Measurements from ENCODE around the gene JPH2.

Gene JPH2

GRCh38 chr20:44182135-44182765 lies 4.7 kb downstream of the JPH2 start:
- peaks cover 23% of the 10 kb centered on the region for H3K27me3 ChIP-seq (ENCODE audit: insufficient read depth, low read length, poor library complexity)
- no peaks in the 10 kb centered on the region for H3K79me2 ChIP-seq (ENCODE audit: insufficient read depth, low read length)
- H3K4me1 ChIP-seq (ENCODE audit: insufficient read depth, low read length), result no peaks in the 10 kb centered on the region
- no peak for DNase-seq
- H3K27ac ChIP-seq (ENCODE audit: low read length), result no peak overlapping the region
- ATAC-seq (ENCODE audit: insufficient read depth, low read depth), result no peak
- H3K4me3 ChIP-seq (ENCODE audit: low read depth in 1 of 2, low read length in 2 of 2), result no peak overlapping the region
- TF ChIP-seq CTCF (IDR thresholded peaks at IDR 0.05; ENCODE audit: borderline replicate concordance, extremely low read depth, low read length, poor library complexity, severe bottlenecking), result no peak
- no peak for TF ChIP-seq EZH2 (IDR thresholded peaks at IDR 0.05; ENCODE audit: borderline replicate concordance, low read depth, low read length, severe bottlenecking)
- H3K36me3 ChIP-seq (ENCODE audit: insufficient read depth, low read length), result no peaks in the 10 kb centered on the region
- H4K20me1 ChIP-seq (ENCODE audit: insufficient read depth, low read length), result 0 out of 2 replicates have a peak, but pooled peaks cover 3% of the 10 kb centered on the region
- no peaks in the 10 kb centered on the region for H3K9me3 ChIP-seq (ENCODE audit: insufficient read depth, low read length, severe bottlenecking)
- no peak overlapping the region for H2AFZ ChIP-seq (ENCODE audit: low read depth, low read length)
- no peak overlapping the region for H3K4me2 ChIP-seq (ENCODE audit: insufficient read depth, low read length)
- no peak overlapping the region for H3K9ac ChIP-seq (ENCODE audit: low read depth, low read length)

- Histone ChIP-seq H3K9me3 (ENCODE audit: insufficient read depth, low read length, severe bottlenecking) (no peaks in the 10 kb centered on the region), H3K79me2 (ENCODE audit: insufficient read depth, low read length) (no peaks in the 10 kb centered on the region), H4K20me1 (ENCODE audit: insufficient read depth, low read length) (0 out of 2 replicates have a peak, but pooled peaks cover 3% of the 10 kb centered on the region), H3K4me1 (ENCODE audit: insufficient read depth, low read length) (no peaks in the 10 kb centered on the region), H3K9ac (ENCODE audit: low read depth, low read length) (no peak overlapping the region), H3K27ac (ENCODE audit: low read length) (no peak overlapping the region), H3K36me3 (ENCODE audit: insufficient read depth, low read length) (no peaks in the 10 kb centered on the region), H2AFZ (ENCODE audit: low read depth, low read length) (no peak overlapping the region), H3K4me2 (ENCODE audit: insufficient read depth, low read length) (no peak overlapping the region), H3K4me3 (ENCODE audit: low read depth in 1 of 2, low read length in 2 of 2) (no peak overlapping the region), H3K27me3 (ENCODE audit: insufficient read depth, low read length, poor library complexity) (peaks cover 21% of the 10 kb centered on the region)
- ATAC-seq (ENCODE audit: insufficient read depth, low read depth) (no peak), DNase-seq (no peak)
- no peak for TF ChIP-seq EZH2 (IDR thresholded peaks at IDR 0.05; ENCODE audit: borderline replicate concordance, low read depth, low read length, severe bottlenecking)
- TF ChIP-seq CTCF (IDR thresholded peaks at IDR 0.05; ENCODE audit: borderline replicate concordance, extremely low read depth, low read length, poor library complexity, severe bottlenecking), result no peak
Observed at GRCh38 chr20:44181611-44182010, 5.4 kb downstream of the JPH2 start.

- H2AFZ ChIP-seq (ENCODE audit: low read depth, low read length), result no peak overlapping the region
- no peaks in the 10 kb centered on the region for H3K4me1 ChIP-seq (ENCODE audit: insufficient read depth, low read length)
- H3K27ac ChIP-seq (ENCODE audit: low read length), result no peak overlapping the region
- DNase-seq, result no peak
- H3K79me2 ChIP-seq (ENCODE audit: insufficient read depth, low read length), result no peaks in the 10 kb centered on the region
- no peak overlapping the region for H3K4me2 ChIP-seq (ENCODE audit: insufficient read depth, low read length)
- no peak for ATAC-seq (ENCODE audit: insufficient read depth, low read depth)
- H3K9ac ChIP-seq (ENCODE audit: low read depth, low read length), result no peak overlapping the region
- H3K9me3 ChIP-seq (ENCODE audit: insufficient read depth, low read length, severe bottlenecking), result no peaks in the 10 kb centered on the region
- TF ChIP-seq CTCF (IDR thresholded peaks at IDR 0.05; ENCODE audit: borderline replicate concordance, extremely low read depth, low read length, poor library complexity, severe bottlenecking) (no peak), EZH2 (IDR thresholded peaks at IDR 0.05; ENCODE audit: borderline replicate concordance, low read depth, low read length, severe bottlenecking) (no peak)
- H4K20me1 ChIP-seq (ENCODE audit: insufficient read depth, low read length), result 0 out of 2 replicates have a peak, but pooled peaks cover 3% of the 10 kb centered on the region
- no peaks in the 10 kb centered on the region for H3K36me3 ChIP-seq (ENCODE audit: insufficient read depth, low read length)
- peaks cover 21% of the 10 kb centered on the region for H3K27me3 ChIP-seq (ENCODE audit: insufficient read depth, low read length, poor library complexity)
- no peak overlapping the region for H3K4me3 ChIP-seq (ENCODE audit: low read depth in 1 of 2, low read length in 2 of 2)
Observed at GRCh38 chr20:44180814-44181213, 6.2 kb downstream of the JPH2 start.
